ENCODE data around the gene ALOX15. TPM values are rescaled to one million over a fixed set of nuclear protein-coding genes. Genes with fewer than 3 reads are reported as not detected.

ALOX15 gene
- total and polyA plus RNA-seq, 10 of the 15 experiments (the other 5 are each of a cell fraction or from before 2014, with no cell fraction given) = 0.05 to 1.0 (median 0.24) TPM

DNA sequence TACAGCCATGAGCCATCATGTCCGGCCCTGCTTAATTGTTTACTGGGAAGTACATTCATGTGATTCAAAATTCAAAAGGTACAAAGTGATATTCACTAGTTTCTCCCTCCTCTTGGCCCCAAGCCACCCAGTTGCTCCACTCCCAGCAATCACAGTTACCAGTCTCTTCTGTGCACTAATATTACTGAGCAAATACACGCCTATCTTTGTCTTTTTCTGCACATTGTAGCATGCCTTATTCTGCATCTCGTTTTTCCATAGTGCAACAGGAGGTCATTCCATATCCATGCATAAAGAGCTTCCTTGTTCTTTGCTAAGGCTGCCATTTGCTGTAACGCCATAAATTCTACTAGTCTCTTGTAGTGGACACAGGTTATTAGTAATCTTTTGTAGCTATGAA lies 2.2 kb upstream of the ALOX15 start:
- H2AFZ ChIP-seq (ENCODE audit: control insufficient read depth, low read depth, low read length) = no peak overlapping the region
- H3K4me2 ChIP-seq (ENCODE audit: control insufficient read depth, insufficient read depth) = no peak overlapping the region
- H3K79me2 ChIP-seq (ENCODE audit: control insufficient read depth, insufficient read depth, low read length) = no peaks in the 10 kb centered on the region
- in situ Hi-C loops (cut with MboI) = no loop called here
- H3K4me3 ChIP-seq = no peak overlapping the region
- no peak for ATAC-seq
- H3K9ac ChIP-seq (ENCODE audit: control insufficient read depth, insufficient read depth, low read length) = no peak overlapping the region
- H4K20me1 ChIP-seq (ENCODE audit: control insufficient read depth, insufficient read depth) = no peaks in the 10 kb centered on the region
- CTCF ChIA-PET = no interaction called here
- RAD21 ChIA-PET (ENCODE audit: unreplicated experiment) = no interaction called here
- no peaks in the 10 kb centered on the region for H3K36me3 ChIP-seq (ENCODE audit: control insufficient read depth in 2 of 2, insufficient read depth in 2 of 2, low read length in 1 of 2)
- DNase-seq (ENCODE audit: low read depth, low spot score) = no peak
- WGBS (ENCODE audit: insufficient coverage, insufficient replicate concordance, low lambda C conversion rate, missing lambda C conversion rate) = 9% methylated on average over 4 of the region's 4 CpGs
- H3K9me3 ChIP-seq (replicated peaks; ENCODE audit: control insufficient read depth, insufficient read depth, low read length) = no peaks in the 10 kb centered on the region
- TF ChIP-seq ZNF24 (IDR thresholded peaks at IDR 0.05) (no peak), PKNOX1 (IDR thresholded peaks at IDR 0.05) (no peak), KAT2A (conservative IDR thresholded peaks at IDR 0.05; ENCODE audit: control insufficient read depth, low read depth, low read length) (no peak), IKZF2 (IDR thresholded peaks at IDR 0.05) (no peak), EP300 (IDR thresholded peaks at IDR 0.05; ENCODE audit: borderline replicate concordance in 1 of 2, control insufficient read depth in 1 of 2, low read depth in 2 of 2, low read length in 2 of 2) (no peak)
- TF ChIP-seq, protein P1, sequence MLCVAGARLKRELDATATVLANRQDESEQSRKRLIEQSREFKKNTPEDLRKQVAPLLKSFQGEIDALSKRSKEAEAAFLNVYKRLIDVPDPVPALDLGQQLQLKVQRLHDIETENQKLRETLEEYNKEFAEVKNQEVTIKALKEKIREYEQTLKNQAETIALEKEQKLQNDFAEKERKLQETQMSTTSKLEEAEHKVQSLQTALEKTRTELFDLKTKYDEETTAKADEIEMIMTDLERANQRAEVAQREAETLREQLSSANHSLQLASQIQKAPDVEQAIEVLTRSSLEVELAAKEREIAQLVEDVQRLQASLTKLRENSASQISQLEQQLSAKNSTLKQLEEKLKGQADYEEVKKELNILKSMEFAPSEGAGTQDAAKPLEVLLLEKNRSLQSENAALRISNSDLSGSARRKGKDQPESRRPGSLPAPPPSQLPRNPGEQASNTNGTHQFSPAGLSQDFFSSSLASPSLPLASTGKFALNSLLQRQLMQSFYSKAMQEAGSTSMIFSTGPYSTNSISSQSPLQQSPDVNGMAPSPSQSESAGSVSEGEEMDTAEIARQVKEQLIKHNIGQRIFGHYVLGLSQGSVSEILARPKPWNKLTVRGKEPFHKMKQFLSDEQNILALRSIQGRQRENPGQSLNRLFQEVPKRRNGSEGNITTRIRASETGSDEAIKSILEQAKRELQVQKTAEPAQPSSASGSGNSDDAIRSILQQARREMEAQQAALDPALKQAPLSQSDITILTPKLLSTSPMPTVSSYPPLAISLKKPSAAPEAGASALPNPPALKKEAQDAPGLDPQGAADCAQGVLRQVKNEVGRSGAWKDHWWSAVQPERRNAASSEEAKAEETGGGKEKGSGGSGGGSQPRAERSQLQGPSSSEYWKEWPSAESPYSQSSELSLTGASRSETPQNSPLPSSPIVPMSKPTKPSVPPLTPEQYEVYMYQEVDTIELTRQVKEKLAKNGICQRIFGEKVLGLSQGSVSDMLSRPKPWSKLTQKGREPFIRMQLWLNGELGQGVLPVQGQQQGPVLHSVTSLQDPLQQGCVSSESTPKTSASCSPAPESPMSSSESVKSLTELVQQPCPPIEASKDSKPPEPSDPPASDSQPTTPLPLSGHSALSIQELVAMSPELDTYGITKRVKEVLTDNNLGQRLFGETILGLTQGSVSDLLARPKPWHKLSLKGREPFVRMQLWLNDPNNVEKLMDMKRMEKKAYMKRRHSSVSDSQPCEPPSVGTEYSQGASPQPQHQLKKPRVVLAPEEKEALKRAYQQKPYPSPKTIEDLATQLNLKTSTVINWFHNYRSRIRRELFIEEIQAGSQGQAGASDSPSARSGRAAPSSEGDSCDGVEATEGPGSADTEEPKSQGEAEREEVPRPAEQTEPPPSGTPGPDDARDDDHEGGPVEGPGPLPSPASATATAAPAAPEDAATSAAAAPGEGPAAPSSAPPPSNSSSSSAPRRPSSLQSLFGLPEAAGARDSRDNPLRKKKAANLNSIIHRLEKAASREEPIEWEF (IDR thresholded peaks at IDR 0.05; ENCODE audit: insufficient replicate concordance, low read depth, low read length) = no peak
- SMC1A ChIA-PET (ENCODE audit: uncharacterized antibody, unreplicated experiment) = no interaction called here
- FAIRE-seq = no peak
- H3K4me1 ChIP-seq (ENCODE audit: control insufficient read depth, insufficient read depth, low read length) = no peaks in the 10 kb centered on the region; the same call in 1 of the 2 replicates
- H3K27ac ChIP-seq (ENCODE audit: control insufficient read depth, insufficient read depth) = no peak overlapping the region
- no TSS peak for BruUV-seq (replicated peaks)
- intact Hi-C loops (cut with micrococcal nuclease; ENCODE audit: unreplicated experiment) = no loop called here
- peaks cover 10 to 15% of the 10 kb centered on the region in 2 experiments; a peak in 3 of 4 replicates for H3K27me3 ChIP-seq (replicated peaks in 1 of 2; ENCODE audit: control insufficient read depth in 2 of 2, insufficient read depth in 2 of 2, low read length in 1 of 2)
- POLR2A ChIA-PET = interaction anchor here (0.6 kb wide), 1 partner anchor 57 kb away, joined by 4 read pairs; no protein-coding TSS in a partner anchor
